ENCODE measurements around the gene KYAT1. TPM values are rescaled to one million over a fixed set of nuclear protein-coding genes. Genes with fewer than 3 reads are reported as not detected.

Gene KYAT1
- total and polyA plus RNA-seq, 2 of the 8 experiments (the other 6 are each of a cell fraction or from before 2014, with no cell fraction given): 30.4 to 42.2 TPM

- no peak for TF ChIP-seq RBBP5 (IDR thresholded peaks at IDR 0.05; ENCODE audit: borderline replicate concordance, low read depth, low read length)
- TF ChIP-seq CBX5 (IDR thresholded peaks at IDR 0.05; ENCODE audit: low read depth, low read length): no peak
- TF ChIP-seq HDAC6 (IDR thresholded peaks at IDR 0.05; ENCODE audit: low read depth, low read length): no peak
- no peak for TF ChIP-seq JUND (IDR thresholded peaks at IDR 0.05; ENCODE audit: low read length)
- TF ChIP-seq CHD1 (IDR thresholded peaks at IDR 0.05; ENCODE audit: low read depth, low read length): no peak
- TF ChIP-seq CEBPB (IDR thresholded peaks at IDR 0.05; ENCODE audit: low read depth, low read length): no peak
- no peak for TF ChIP-seq BRCA1 (IDR thresholded peaks at IDR 0.05; ENCODE audit: low read depth, low read length)
Observed at GRCh38 chr9:128882677-128883603, 1.2 kb upstream of the KYAT1 start (continued).

Measured in H1 (cell line).